Adrenal gland (tissue), 5 donors: ENCODE measurements around the gene CMKLR1.

Source experiments
- POLR2A ChIP-seq, 2 donors: fragments of 450-650 bp; IDR thresholded peaks; one replicate each; pipeline ENCODE4 v1.6.1; 2017; ENCODE audit warnings: antibody characterized with exemption in 2 of 2, mild to moderate bottlenecking in 2 of 2, moderate library complexity in 1 of 2
- TF ChIP-seq, protein P1 (sequence below), 6 experiments: fragments of 450-650 bp in 4 of 6; fragments of 200-600 bp in 2 of 6; sonication (generic) in 1 of 6; IDR thresholded peaks; 1 replicate in 5 of 6; 2 replicates in 1 of 6; pipeline versions ENCODE4 v1.5.1 to v1.8.0; 2016 to 2021; ENCODE audit warnings: antibody characterized with exemption in 6 of 6, mild to moderate bottlenecking in 2 of 6, moderate library complexity in 1 of 6
- donor health status: DM: no; HTN: no; CAD: no.

DNA sequence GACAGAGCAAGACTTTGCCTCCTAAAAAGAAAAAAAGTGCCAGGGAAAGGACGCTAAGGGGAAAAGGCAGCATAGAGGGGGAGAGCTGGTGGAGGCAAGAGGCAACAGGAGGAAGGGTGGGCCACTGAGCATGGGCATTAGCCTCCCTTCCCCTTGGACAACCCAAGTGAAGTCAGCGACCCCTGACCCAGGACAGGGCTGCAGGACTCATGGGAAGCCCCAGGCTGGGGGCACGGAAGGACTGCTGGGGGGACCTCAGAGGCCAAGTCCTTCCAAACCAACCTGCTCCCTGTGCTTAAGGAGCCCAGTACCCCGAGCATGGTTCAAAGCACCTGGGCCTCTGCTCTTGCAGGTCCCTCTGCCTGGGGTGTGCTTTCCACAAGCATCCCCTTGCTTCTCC, 27.5 kb downstream of the CMKLR1 start:
- TF ChIP-seq, protein P1, sequence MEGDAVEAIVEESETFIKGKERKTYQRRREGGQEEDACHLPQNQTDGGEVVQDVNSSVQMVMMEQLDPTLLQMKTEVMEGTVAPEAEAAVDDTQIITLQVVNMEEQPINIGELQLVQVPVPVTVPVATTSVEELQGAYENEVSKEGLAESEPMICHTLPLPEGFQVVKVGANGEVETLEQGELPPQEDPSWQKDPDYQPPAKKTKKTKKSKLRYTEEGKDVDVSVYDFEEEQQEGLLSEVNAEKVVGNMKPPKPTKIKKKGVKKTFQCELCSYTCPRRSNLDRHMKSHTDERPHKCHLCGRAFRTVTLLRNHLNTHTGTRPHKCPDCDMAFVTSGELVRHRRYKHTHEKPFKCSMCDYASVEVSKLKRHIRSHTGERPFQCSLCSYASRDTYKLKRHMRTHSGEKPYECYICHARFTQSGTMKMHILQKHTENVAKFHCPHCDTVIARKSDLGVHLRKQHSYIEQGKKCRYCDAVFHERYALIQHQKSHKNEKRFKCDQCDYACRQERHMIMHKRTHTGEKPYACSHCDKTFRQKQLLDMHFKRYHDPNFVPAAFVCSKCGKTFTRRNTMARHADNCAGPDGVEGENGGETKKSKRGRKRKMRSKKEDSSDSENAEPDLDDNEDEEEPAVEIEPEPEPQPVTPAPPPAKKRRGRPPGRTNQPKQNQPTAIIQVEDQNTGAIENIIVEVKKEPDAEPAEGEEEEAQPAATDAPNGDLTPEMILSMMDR (IDR thresholded peaks at IDR 0.05), result no peak
- no peak for TF ChIP-seq POLR2A (IDR thresholded peaks at IDR 0.05)
